Stimulated activated CD8-positive, alpha-beta memory T cell treated with anti-CD3 and anti-CD28 coated beads, Interleukin-7, amount 100 ng/mL, for 4 hours (primary cell): ENCODE results near the gene MDH1.
"Not testable (repeated sequence)": the region's sequence is repeated elsewhere in the genome, so short reads cannot be mapped to it uniquely, and the experiment has no call there.

Experiments used
- DNase-seq, 2 donors: peaks; one replicate each; pipeline ENCODE4 v3.0.0-alpha.2; 2020; ENCODE audit warnings: low read depth in 2 of 2

The MDH1 gene

GRCh38 chr2:63589148-63589958 is 590 bp downstream of the MDH1 start:
- DNase-seq = no peak

- DNase-seq = no peak
These were observed 2.1 kb downstream of the MDH1 start for GRCh38 chr2:63590626-63591408.

GRCh38 chr2:63591566-63592175 is 2.9 kb downstream of the MDH1 start:
- DNase-seq = no peak

- no peak for DNase-seq
These were observed 5.9 kb downstream of the MDH1 start for GRCh38 chr2:63594660-63595059.

GRCh38 chr2:63596401-63596883 is 7.7 kb downstream of the MDH1 start:
- no peak for DNase-seq

GRCh38 chr2:63598981-63599380 is 10.2 kb downstream of the MDH1 start:
- DNase-seq = no peak

- DNase-seq = no peak
These were observed 12.2 kb downstream of the MDH1 start for GRCh38 chr2:63600881-63601460.

- no peak for DNase-seq
These were observed 15.9 kb downstream of the MDH1 start for GRCh38 chr2:63604666-63605065.

GRCh38 chr2:63608865-63609264 is 20.1 kb downstream of the MDH1 start:
- DNase-seq = not testable (repeated sequence)

GRCh38 chr2:63610525-63610924 is 21.8 kb downstream of the MDH1 start:
- no peak for DNase-seq

- no peak for DNase-seq
These were observed 24.7 kb downstream of the MDH1 start for GRCh38 chr2:63613391-63613901.

GRCh38 chr2:63614448-63614968 is 25.7 kb downstream of the MDH1 start:
- DNase-seq = no peak

- DNase-seq = no peak
These were observed 26.5 kb downstream of the MDH1 start for GRCh38 chr2:63614983-63615945.

- DNase-seq = no peak
These were observed 28.6 kb downstream of the MDH1 start for GRCh38 chr2:63617366-63617765.

- DNase-seq = no peak
These were observed 30.6 kb downstream of the MDH1 start for GRCh38 chr2:63619328-63619727.

GRCh38 chr2:63622751-63623150 is 34.0 kb downstream of the MDH1 start:
- no peak for DNase-seq

- not testable (repeated sequence) for DNase-seq
These were observed 35.0 kb downstream of the MDH1 start for GRCh38 chr2:63623763-63624162.

- DNase-seq = no peak
These were observed 39.1 kb downstream of the MDH1 start for GRCh38 chr2:63627866-63628265.

GRCh38 chr2:63628403-63628942 is 39.7 kb downstream of the MDH1 start:
- no peak for DNase-seq

- DNase-seq = no peak
These were observed 42.7 kb downstream of the MDH1 start for GRCh38 chr2:63631501-63631900.
